ENCODE results near the gene EXOC5.

Gene EXOC5

GRCh38 chr14:57268161-57269069 is at the start of gene EXOC5, which contains the start of gene AP5M1:
TSS of gene EXOC5 (minus strand) at chr14:57268905. CDS start at chr14:57268648, 257 bp downstream.
TSS of gene AP5M1 (plus strand) at chr14:57268971. CDS start at chr14:57269315, 344 bp downstream.
- Mint-ChIP-seq H3K36me3 (ENCODE audit: low read depth) (peaks cover 24% of the 10 kb centered on the region), H3K27me3 (ENCODE audit: low read depth) (no peaks in the 10 kb centered on the region), H3K9me3 (no peaks in the 10 kb centered on the region), H3K4me3 (peak within 1 kb of the TSS; percentile 100), H3K4me1 (ENCODE audit: low read depth) (peaks cover 47% of the 10 kb centered on the region), H3K27ac (peak within 1 kb of the TSS; percentile 100)
- DNase-seq (ENCODE audit: low spot score), result peak; percentile 93

- Mint-ChIP-seq H3K27ac (no peak overlapping the region), H3K4me3 (no peak overlapping the region), H3K27me3 (ENCODE audit: low read depth) (peaks cover 3% of the 10 kb centered on the region), H3K9me3 (peaks cover 6% of the 10 kb centered on the region), H3K36me3 (ENCODE audit: low read depth) (no peaks in the 10 kb centered on the region), H3K4me1 (ENCODE audit: low read depth) (peaks cover 5% of the 10 kb centered on the region)
- peak; percentile 42 for DNase-seq (ENCODE audit: low spot score)
These were observed 48.6 kb upstream of the EXOC5 start for GRCh38 chr14:57317248-57317833.

- peaks cover 3% of the 10 kb centered on the region for H3K27me3 Mint-ChIP-seq (ENCODE audit: low read depth)
- no peak for DNase-seq (ENCODE audit: low spot score)
- H3K4me3 Mint-ChIP-seq, result no peak overlapping the region
- H3K27ac Mint-ChIP-seq, result no peak overlapping the region
- H3K4me1 Mint-ChIP-seq (ENCODE audit: low read depth), result peaks cover 5% of the 10 kb centered on the region
- no peaks in the 10 kb centered on the region for H3K36me3 Mint-ChIP-seq (ENCODE audit: low read depth)
- peaks cover 6% of the 10 kb centered on the region for H3K9me3 Mint-ChIP-seq
These were observed 45.8 kb upstream of the EXOC5 start for GRCh38 chr14:57314396-57315089.

- DNase-seq (ENCODE audit: low spot score), result no peak
- Mint-ChIP-seq H3K9me3 (no peaks in the 10 kb centered on the region), H3K27ac (no peak overlapping the region), H3K4me1 (ENCODE audit: low read depth) (no peaks in the 10 kb centered on the region), H3K4me3 (no peak overlapping the region), H3K36me3 (ENCODE audit: low read depth) (no peaks in the 10 kb centered on the region), H3K27me3 (ENCODE audit: low read depth) (peaks cover 11% of the 10 kb centered on the region)
These were observed 34.2 kb upstream of the EXOC5 start for GRCh38 chr14:57302883-57303282.

GRCh38 chr14:57299511-57299910 is 30.8 kb upstream of the EXOC5 start:
- H3K4me1 Mint-ChIP-seq (ENCODE audit: low read depth), result no peaks in the 10 kb centered on the region
- H3K4me3 Mint-ChIP-seq, result no peak overlapping the region
- H3K36me3 Mint-ChIP-seq (ENCODE audit: low read depth), result no peaks in the 10 kb centered on the region
- no peak overlapping the region for H3K27ac Mint-ChIP-seq
- H3K27me3 Mint-ChIP-seq (ENCODE audit: low read depth), result no peaks in the 10 kb centered on the region
- no peak for DNase-seq (ENCODE audit: low spot score)
- H3K9me3 Mint-ChIP-seq, result no peaks in the 10 kb centered on the region

GRCh38 chr14:57297852-57298251 is 29.1 kb upstream of the EXOC5 start:
- no peak overlapping the region for H3K27ac Mint-ChIP-seq
- no peaks in the 10 kb centered on the region for H3K9me3 Mint-ChIP-seq
- no peaks in the 10 kb centered on the region for H3K4me1 Mint-ChIP-seq (ENCODE audit: low read depth)
- H3K27me3 Mint-ChIP-seq (ENCODE audit: low read depth), result no peaks in the 10 kb centered on the region
- DNase-seq (ENCODE audit: low spot score), result no peak
- H3K36me3 Mint-ChIP-seq (ENCODE audit: low read depth), result no peaks in the 10 kb centered on the region
- H3K4me3 Mint-ChIP-seq, result no peak overlapping the region

- no peak for DNase-seq (ENCODE audit: low spot score)
- no peaks in the 10 kb centered on the region for H3K4me1 Mint-ChIP-seq (ENCODE audit: low read depth)
- H3K27me3 Mint-ChIP-seq (ENCODE audit: low read depth), result no peaks in the 10 kb centered on the region
- no peak overlapping the region for H3K4me3 Mint-ChIP-seq
- no peaks in the 10 kb centered on the region for H3K9me3 Mint-ChIP-seq
- H3K36me3 Mint-ChIP-seq (ENCODE audit: low read depth), result peaks cover 5% of the 10 kb centered on the region
- H3K27ac Mint-ChIP-seq, result no peak overlapping the region
These were observed 26.5 kb upstream of the EXOC5 start for GRCh38 chr14:57295239-57295638.

GRCh38 chr14:57293866-57294837 is 25.4 kb upstream of the EXOC5 start:
- H3K27ac Mint-ChIP-seq, result no peak overlapping the region

GRCh38 chr14:57291692-57292647 is 23.3 kb upstream of the EXOC5 start:
- no peak for DNase-seq (ENCODE audit: low spot score)
- Mint-ChIP-seq H3K4me3 (no peak overlapping the region), H3K4me1 (ENCODE audit: low read depth) (no peaks in the 10 kb centered on the region), H3K36me3 (ENCODE audit: low read depth) (peaks cover 14% of the 10 kb centered on the region), H3K27ac (no peak overlapping the region), H3K27me3 (ENCODE audit: low read depth) (no peaks in the 10 kb centered on the region), H3K9me3 (no peaks in the 10 kb centered on the region)

More at GRCh38 chr14:57293866-57294837, 25.4 kb upstream of the EXOC5 start:
- Mint-ChIP-seq H3K9me3 (no peaks in the 10 kb centered on the region), H3K4me1 (ENCODE audit: low read depth) (no peaks in the 10 kb centered on the region), H3K27me3 (ENCODE audit: low read depth) (no peaks in the 10 kb centered on the region), H3K36me3 (ENCODE audit: low read depth) (peaks cover 9% of the 10 kb centered on the region), H3K4me3 (no peak overlapping the region)
- DNase-seq (ENCODE audit: low spot score), result no peak

- Mint-ChIP-seq H3K4me3 (no peak overlapping the region), H3K9me3 (no peaks in the 10 kb centered on the region), H3K27me3 (ENCODE audit: low read depth) (no peaks in the 10 kb centered on the region), H3K36me3 (ENCODE audit: low read depth) (peaks cover 16% of the 10 kb centered on the region), H3K4me1 (ENCODE audit: low read depth) (no peaks in the 10 kb centered on the region), H3K27ac (no peak overlapping the region)
- DNase-seq (ENCODE audit: low spot score), result no peak
These were observed 22.0 kb upstream of the EXOC5 start for GRCh38 chr14:57290751-57291150.

GRCh38 chr14:57287745-57288144 is 19.0 kb upstream of the EXOC5 start:
- Mint-ChIP-seq H3K4me3 (no peak overlapping the region), H3K27ac (no peak overlapping the region), H3K27me3 (ENCODE audit: low read depth) (no peaks in the 10 kb centered on the region), H3K4me1 (ENCODE audit: low read depth) (no peaks in the 10 kb centered on the region), H3K9me3 (no peaks in the 10 kb centered on the region), H3K36me3 (ENCODE audit: low read depth) (peaks cover 33% of the 10 kb centered on the region)
- DNase-seq (ENCODE audit: low spot score), result no peak

- no peak for DNase-seq (ENCODE audit: low spot score)
- peaks cover 32% of the 10 kb centered on the region for H3K36me3 Mint-ChIP-seq (ENCODE audit: low read depth)
- no peaks in the 10 kb centered on the region for H3K27me3 Mint-ChIP-seq (ENCODE audit: low read depth)
- no peak overlapping the region for H3K4me3 Mint-ChIP-seq
- H3K4me1 Mint-ChIP-seq (ENCODE audit: low read depth), result peaks cover 3% of the 10 kb centered on the region
- H3K27ac Mint-ChIP-seq, result no peak overlapping the region
- H3K9me3 Mint-ChIP-seq, result no peaks in the 10 kb centered on the region
These were observed 8.4 kb upstream of the EXOC5 start for GRCh38 chr14:57277062-57277461.

All from T-helper 2 cell treated with Interferon-gamma antibody and Interleukin-4, amounts not matched to agents 5 μg/mL and 100 μg/mL, for 36 hours (primary cell).